Measurements from ENCODE around the gene TRAPPC1.
A peak's percentile ranks its signal among the peaks of the same experiment; 100 is the strongest.
"Not testable (repeated sequence)": the region's sequence is repeated elsewhere in the genome, so short reads cannot be mapped to it uniquely, and the experiment has no call there.

TRAPPC1 gene, protein sequence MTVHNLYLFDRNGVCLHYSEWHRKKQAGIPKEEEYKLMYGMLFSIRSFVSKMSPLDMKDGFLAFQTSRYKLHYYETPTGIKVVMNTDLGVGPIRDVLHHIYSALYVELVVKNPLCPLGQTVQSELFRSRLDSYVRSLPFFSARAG

GRCh38 chr17:7931709-7932482 is at the start of gene TRAPPC1, which contains the start of gene CNTROB:
TRAPPC1 (minus strand) TSS chr17:7931946; CDS start chr17:7931829, 117 bp downstream.
CNTROB (plus strand) TSS chr17:7932206; CDS start chr17:7933080, 874 bp downstream.
- DNase-seq = peak; percentile 68

DNA sequence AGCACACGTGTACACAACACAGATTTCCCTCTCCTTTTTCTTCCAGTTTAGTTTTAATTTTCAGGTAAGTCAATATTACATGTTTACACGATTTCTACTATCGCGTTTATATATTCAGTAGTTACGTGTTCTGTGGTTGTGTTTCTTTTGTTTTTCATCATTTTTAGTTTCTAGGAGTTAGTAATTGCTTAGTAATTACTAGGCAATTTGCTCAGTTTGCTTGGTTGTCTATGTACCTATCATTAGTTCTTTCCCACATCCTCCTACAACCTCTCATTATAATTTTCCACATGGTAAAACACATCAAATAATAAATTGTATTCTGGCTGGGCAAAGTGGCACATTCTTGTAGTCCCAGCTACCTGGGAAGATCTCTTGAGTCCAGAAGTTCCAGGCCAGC is 46.1 kb upstream of the TRAPPC1 start:
- no peak for DNase-seq

GRCh38 chr17:7977039-7977438 is 45.3 kb upstream of the TRAPPC1 start:
- no peak for DNase-seq

GRCh38 chr17:7974638-7975131 is 42.9 kb upstream of the TRAPPC1 start:
- DNase-seq = no peak

DNA sequence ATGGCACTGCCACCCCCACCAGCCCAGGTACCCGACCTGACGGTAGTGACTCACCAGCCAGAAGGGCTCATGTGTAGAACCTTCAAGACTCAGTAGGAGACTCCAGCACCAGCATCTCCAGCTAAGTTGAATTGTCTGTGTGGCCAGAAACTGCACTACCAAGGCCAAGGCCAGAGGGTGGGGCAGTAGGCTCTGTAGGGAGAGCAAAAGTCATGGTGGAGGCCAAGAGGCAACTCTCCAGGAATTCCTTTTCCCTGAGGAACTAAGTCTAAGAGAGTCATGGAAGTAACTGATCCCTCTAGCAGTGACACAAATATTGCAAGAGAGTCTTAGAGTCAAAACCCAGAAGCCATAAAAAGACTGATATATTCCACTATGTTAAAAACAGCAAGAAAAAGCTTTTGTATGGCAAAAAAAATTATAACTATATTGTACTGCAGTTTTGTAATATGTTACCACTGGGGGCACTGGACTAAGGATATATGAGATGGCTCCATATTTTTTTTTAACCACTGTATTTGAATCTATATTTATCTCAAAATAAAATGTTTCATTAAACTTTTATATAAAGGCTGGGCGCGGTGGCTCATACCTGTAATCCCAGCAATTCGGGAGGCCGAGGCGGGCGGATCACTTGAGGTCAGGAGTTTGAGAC is 40.5 kb upstream of the TRAPPC1 start:
- DNase-seq = no peak

GRCh38 chr17:7971651-7972050 is 39.9 kb upstream of the TRAPPC1 start:
- no peak for DNase-seq

- no peak for DNase-seq
These were observed 37.7 kb upstream of the TRAPPC1 start for GRCh38 chr17:7969433-7969832.

GRCh38 chr17:7967751-7968150 is 36.0 kb upstream of the TRAPPC1 start:
- no peak for DNase-seq

GRCh38 chr17:7961421-7961820 is 29.7 kb upstream of the TRAPPC1 start:
- DNase-seq = no peak

DNA sequence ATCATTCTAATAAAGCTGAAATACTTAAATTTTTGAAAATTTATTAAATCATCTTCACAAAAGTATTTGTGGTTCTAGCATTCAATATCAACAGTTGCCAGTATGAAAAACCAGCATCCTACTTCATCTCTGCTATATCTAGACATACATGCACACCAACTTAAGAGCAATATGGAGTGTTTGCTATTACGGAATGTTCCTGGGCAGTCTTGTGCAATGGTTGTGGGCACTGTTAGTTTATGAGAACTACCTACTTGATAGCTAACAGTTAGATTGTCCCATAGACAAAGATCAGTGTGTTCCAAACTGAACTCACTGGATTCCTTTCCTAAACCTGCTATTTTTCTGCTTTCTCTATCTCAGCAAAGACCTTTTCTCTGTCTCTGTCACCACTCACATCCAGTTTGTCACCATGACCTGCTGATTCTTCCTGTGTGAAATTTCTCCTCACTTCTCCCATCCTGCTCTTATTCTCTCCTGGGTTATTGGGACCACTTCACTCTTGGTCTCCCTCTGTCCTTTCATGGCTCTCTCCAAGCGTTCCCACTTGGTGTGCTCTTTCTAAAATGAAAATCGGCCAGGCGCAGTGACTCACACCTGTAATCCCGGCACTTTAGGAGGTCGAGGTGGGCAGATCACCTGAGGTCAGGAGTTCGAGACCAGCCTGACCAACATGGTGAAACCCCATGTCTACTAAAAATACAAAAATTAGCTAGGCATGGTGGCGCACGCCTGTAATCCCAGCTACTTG is 27.9 kb upstream of the TRAPPC1 start:
- DNase-seq = no peak

GRCh38 chr17:7956228-7956965 is 24.7 kb upstream of the TRAPPC1 start:
- DNase-seq = no peak

DNA sequence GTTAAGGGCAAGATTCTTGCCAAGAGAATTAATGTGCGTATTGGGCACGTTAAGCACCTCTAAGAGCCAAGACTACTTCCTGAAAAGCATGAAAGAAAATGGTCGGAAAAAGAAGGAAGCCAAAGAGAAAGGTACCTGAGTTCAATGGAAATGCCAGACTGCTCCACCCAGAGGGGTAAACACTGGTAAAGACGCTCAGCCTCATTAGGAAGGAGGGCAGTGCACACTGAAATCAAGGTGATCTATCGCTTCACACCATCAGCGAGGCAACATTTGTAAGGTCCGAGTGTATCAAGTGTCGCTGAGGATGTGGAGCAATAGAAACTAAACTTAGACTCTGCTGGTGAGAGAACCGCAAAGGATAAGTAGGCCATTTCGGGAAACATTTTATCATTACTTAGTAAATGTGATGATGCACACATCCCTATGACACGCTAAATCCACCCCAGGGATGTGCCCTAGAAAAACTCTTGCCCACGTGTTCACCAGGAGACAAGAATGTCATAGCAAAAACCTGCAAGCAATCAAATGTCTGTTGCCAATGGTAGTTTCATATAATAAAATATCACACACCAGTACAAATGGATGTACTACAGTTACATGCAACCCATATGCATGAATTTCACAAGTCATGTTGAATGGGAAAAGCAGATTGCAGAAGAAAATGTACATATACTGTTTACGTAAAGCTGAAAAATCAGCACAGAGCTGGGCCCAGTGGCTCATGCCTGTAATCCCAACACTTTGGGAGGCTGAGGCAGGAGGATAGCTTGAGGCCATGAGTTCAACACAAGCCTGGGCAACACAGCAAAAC is 23.9 kb upstream of the TRAPPC1 start:
- no peak for DNase-seq

DNA sequence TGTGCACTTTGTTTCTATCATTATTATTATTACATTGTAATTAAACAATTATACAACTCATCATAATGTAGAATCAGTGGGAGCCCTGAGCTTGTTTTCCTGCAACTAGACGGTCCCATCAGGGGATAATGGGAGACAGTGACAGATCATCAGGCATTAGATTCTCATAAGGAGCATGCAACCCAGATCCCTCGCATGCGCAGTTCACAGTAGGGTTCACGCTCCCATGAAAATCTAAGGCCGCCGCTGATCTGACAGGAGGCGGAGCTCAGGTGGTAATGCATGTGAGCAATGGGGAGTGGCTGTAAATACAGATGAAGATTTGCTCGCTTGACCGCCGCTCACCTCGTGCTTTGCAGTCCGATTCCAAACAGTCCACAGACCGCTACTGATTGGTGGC is 21.5 kb upstream of the TRAPPC1 start:
- DNase-seq = not testable (repeated sequence)

DNA sequence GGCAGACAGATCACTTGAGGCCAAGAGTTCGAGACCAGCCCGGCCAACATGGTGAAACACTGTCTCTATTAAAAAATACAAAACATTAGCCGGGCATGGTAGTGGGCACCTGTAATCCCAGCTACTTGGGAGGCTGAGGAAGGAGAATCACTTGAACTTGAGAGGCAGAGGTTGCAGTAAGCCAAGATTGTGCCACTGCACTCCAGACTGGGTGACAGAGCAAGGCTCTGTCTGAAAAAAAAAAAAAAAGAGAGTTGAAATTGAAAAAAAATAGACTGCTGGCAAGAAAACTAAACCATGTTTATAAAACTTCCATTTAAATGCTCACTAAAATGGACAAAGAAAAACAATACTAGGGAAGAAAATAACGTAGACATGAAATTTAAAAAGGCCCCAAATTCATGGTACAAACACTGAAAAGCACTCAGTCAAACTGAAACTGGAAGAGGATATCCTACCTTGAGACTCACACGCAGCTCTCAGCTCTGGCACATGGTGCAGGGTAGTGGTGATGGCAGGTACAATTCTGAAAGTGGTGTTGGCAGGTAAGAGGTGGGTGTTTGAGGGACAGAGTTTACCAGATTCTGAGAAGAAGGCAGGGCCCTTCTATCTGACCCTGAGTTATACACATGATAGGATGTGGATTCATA is 19.5 kb upstream of the TRAPPC1 start:
- no peak for DNase-seq

DNA sequence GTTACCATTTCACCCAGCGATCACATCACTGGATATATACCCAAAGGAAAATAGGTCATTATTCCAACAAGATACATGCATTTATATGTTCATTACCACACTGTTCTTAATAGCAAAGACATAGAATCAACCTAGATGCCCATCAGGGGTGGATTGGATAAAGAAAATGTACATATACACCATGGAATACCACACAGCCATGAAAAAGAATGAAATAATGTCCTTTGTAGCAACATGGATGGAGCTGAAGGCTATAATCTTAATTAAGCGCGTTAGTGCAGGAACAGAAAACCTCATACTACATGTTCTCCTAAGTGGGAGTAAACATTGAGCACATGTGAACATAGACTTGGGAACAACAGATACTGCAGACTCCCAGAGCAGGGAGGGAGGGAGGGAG is 18.8 kb upstream of the TRAPPC1 start:
- no peak for DNase-seq

- no peak for DNase-seq
These were observed 15.9 kb upstream of the TRAPPC1 start for GRCh38 chr17:7947651-7948050.

- DNase-seq = no peak
These were observed 14.7 kb upstream of the TRAPPC1 start for GRCh38 chr17:7946441-7946840.

- DNase-seq = no peak
These were observed 13.9 kb upstream of the TRAPPC1 start for GRCh38 chr17:7945651-7946050.

GRCh38 chr17:7944326-7944725 is 12.6 kb upstream of the TRAPPC1 start:
- no peak for DNase-seq

DNA sequence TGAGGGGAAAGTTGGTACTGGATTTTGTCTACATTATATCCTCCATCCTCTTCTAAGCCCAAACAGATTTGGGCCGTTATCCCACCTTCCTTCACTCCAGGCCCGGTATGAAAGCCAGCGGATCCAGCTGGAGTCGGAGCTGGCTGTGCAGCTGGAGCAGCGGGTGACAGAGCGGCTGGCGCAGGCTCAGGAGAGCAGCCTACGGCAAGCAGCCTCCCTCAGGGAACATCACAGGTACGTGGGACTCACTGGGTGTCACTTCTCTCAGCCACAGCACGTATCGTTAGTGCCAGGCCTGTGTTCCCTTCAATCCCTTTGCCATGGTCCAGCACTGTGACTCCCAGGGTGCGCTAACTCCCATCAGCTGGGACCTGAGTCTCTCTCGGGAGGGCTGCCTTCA is 11.5 kb upstream of the TRAPPC1 start:
- no peak for DNase-seq

DNA sequence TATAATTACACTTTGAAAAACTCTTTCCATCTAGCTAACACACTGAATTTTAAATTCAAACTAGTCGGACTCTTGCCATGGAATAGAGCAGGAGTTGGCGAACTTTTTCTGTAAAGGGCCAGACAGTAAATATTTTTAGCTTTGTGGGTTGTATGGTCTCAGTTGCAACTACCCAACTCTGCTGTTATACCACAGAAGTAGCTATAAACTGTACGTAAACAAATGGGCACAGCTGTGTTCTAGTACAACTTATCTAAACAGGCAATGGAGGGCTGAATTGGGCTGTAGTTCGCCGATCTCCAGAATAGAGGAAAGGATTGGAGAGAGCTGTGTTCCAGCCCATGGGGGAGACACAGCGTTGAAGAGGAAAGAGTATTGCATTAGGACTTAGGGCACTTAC is 9.0 kb upstream of the TRAPPC1 start:
- DNase-seq = no peak
